OCI-LY3 (cell line): Measurements from ENCODE around the gene FOXE3.
"Not testable (repeated sequence)": the region's sequence is repeated elsewhere in the genome, so short reads cannot be mapped to it uniquely, and the experiment has no call there.

ENCODE experiments used
- H2AFZ ChIP-seq: fragments of 200-600, 300-600 bp; shearing (Covaris generic); 2 replicates; pipeline ENCODE4 v1.6.0; 2014; ENCODE audit warnings: antibody characterized with exemption, low read depth, low read length
- H3K27ac ChIP-seq: fragments of 200-600, 300-600 bp; sonication (generic); 2 replicates; pipeline ENCODE4 v1.5.1; 2014; ENCODE audit warnings: mild to moderate bottlenecking, low read length, moderate library complexity, mixed read lengths
- H3K27me3 ChIP-seq: fragments of 200-600, 300-600 bp; sonication (generic); 2 replicates; pipeline ENCODE4 v1.6.1; 2014; ENCODE audit warnings: low read depth, low read length, mixed read lengths
- H3K36me3 ChIP-seq: fragments of 200-600, 300-600 bp; sonication (generic); replicated peaks from 2 replicates; pipeline ENCODE3; 2014; ENCODE audit warnings: low read depth, low read length, mixed read lengths
- H3K4me1 ChIP-seq: fragments of 300-600, 200-600 bp; sonication (generic); 2 replicates; pipeline ENCODE4 v1.6.1; 2014; ENCODE audit warnings: low read length, mixed read lengths
- H3K4me2 ChIP-seq: fragments of 200-600, 300-600 bp; sonication (generic); 2 replicates; pipeline ENCODE4 v1.6.1; 2014; ENCODE audit warnings: low read length, mixed read lengths
- H3K4me3 ChIP-seq: fragments of 300-600, 200-600 bp; sonication (generic); 2 replicates; pipeline ENCODE4 v1.5.1; 2014; ENCODE audit warnings: antibody characterized with exemption, mild to moderate bottlenecking, low read length, moderate library complexity
- H3K79me2 ChIP-seq: fragments of 300-600, 200-600 bp; shearing (Covaris generic); 2 replicates; pipeline ENCODE4 v1.6.1; 2014; ENCODE audit warnings: mild to moderate bottlenecking, low read length, mixed read lengths
- H3K9ac ChIP-seq: fragments of 300-600, 200-600 bp; shearing (Covaris generic); 2 replicates; pipeline ENCODE4 v1.6.0; 2014; ENCODE audit warnings: mild to moderate bottlenecking, low read length, moderate library complexity
- H3K9me3 ChIP-seq: fragments of 200-600, 300-600 bp; shearing (Covaris generic); 2 replicates; pipeline ENCODE4 v1.6.1; 2014; ENCODE audit warnings: low read length, mixed read lengths; ENCODE audit not compliant: insufficient read depth
- H4K20me1 ChIP-seq: fragments of 200-600, 300-600 bp; sonication (generic); 2 replicates; pipeline ENCODE4 v1.6.1; 2016; ENCODE audit warnings: low read length, mixed read lengths; ENCODE audit not compliant: insufficient read depth
- CTCF ChIP-seq: fragments of 200-600, 300-600 bp; sonication (generic); IDR thresholded peaks from 2 replicates; pipeline ENCODE4 v1.5.1; 2014; ENCODE audit warnings: antibody characterized with exemption, low read length, low read depth
- EZH2phosphoT487 ChIP-seq: fragments of 200-600 bp; shearing (Covaris generic); IDR thresholded peaks from 2 replicates; pipeline ENCODE4 v1.6.1; 2018; ENCODE audit warnings: antibody characterized with exemption, mixed run types, low read depth

The FOXE3 gene

GRCh38 chr1:47449822-47450552 lies 33.9 kb downstream of the FOXE3 start:
- Histone ChIP-seq H3K4me3 (no peak overlapping the region), H3K79me2 (no peaks in the 10 kb centered on the region), H4K20me1 (no peaks in the 10 kb centered on the region), H3K4me2 (no peak overlapping the region), H2AFZ (no peak overlapping the region), H3K27me3 (peaks cover 5% of the 10 kb centered on the region; the same call in 1 of the 2 replicates), H3K9ac (no peak overlapping the region), H3K9me3 (no peaks in the 10 kb centered on the region), H3K27ac (no peak overlapping the region), H3K4me1 (no peaks in the 10 kb centered on the region), H3K36me3 (no peaks in the 10 kb centered on the region)
- TF ChIP-seq EZH2phosphoT487 = no peak
- TF ChIP-seq CTCF = peak; percentile 24; the same call in 1 of the 2 replicates

GRCh38 chr1:47450606-47451005 lies 34.5 kb downstream of the FOXE3 start:
- no peaks in the 10 kb centered on the region for H3K9me3 ChIP-seq
- no peak overlapping the region for H3K4me3 ChIP-seq
- no peaks in the 10 kb centered on the region for H3K79me2 ChIP-seq
- H3K27me3 ChIP-seq = peaks cover 5% of the 10 kb centered on the region; the same call in 1 of the 2 replicates
- H3K36me3 ChIP-seq = no peaks in the 10 kb centered on the region
- no peak for TF ChIP-seq CTCF
- no peak for TF ChIP-seq EZH2phosphoT487
- no peaks in the 10 kb centered on the region for H3K4me1 ChIP-seq
- no peaks in the 10 kb centered on the region for H4K20me1 ChIP-seq
- no peak overlapping the region for H3K4me2 ChIP-seq
- no peak overlapping the region for H3K27ac ChIP-seq
- H3K9ac ChIP-seq = no peak overlapping the region
- H2AFZ ChIP-seq = no peak overlapping the region

- no peak overlapping the region for H3K9ac ChIP-seq
- H2AFZ ChIP-seq = no peak overlapping the region
- TF ChIP-seq CTCF (no peak), EZH2phosphoT487 (no peak)
- no peaks in the 10 kb centered on the region for H3K36me3 ChIP-seq
- no peaks in the 10 kb centered on the region for H3K79me2 ChIP-seq
- no peaks in the 10 kb centered on the region for H3K4me1 ChIP-seq
- H3K27me3 ChIP-seq = peaks cover 5% of the 10 kb centered on the region; the same call in 1 of the 2 replicates
- no peaks in the 10 kb centered on the region for H4K20me1 ChIP-seq
- H3K27ac ChIP-seq = no peak overlapping the region
- no peaks in the 10 kb centered on the region for H3K9me3 ChIP-seq
- H3K4me3 ChIP-seq = no peak overlapping the region
- no peak overlapping the region for H3K4me2 ChIP-seq
Measured at GRCh38 chr1:47452426-47452825, 36.3 kb downstream of the FOXE3 start.

GRCh38 chr1:47453910-47454309 lies 37.8 kb downstream of the FOXE3 start:
- H4K20me1 ChIP-seq = not testable (repeated sequence)

More at GRCh38 chr1:47453910-47454309, 37.8 kb downstream of the FOXE3 start:
- not testable (repeated sequence) for H3K4me2 ChIP-seq, H3K27ac ChIP-seq, H3K27me3 ChIP-seq, H3K79me2 ChIP-seq, H3K4me1 ChIP-seq, H3K9me3 ChIP-seq, H2AFZ ChIP-seq, H3K36me3 ChIP-seq, H3K9ac ChIP-seq, H3K4me3 ChIP-seq
